Kasumi-1 (cell line): Measurements from ENCODE around the gene NUF2.

Experiments used
- DNase-seq, 2 experiments: peaks; one replicate each; lab custom pipeline; 2025; lab: John Stamatoyannopoulos, UW

Gene NUF2

GRCh38 chr1:163401211-163401610, 79.5 kb downstream of the NUF2 start:
- no peak for DNase-seq
